GM20000 (cell line): ENCODE results near the gene CDKAL1.

ENCODE experiments used
- DNase-seq: peaks from one replicate; pipeline ENCODE4 v3.0.0; 2012; ENCODE audit warnings: low spot score
- TF ChIP-seq, protein P1 (sequence below): IDR thresholded peaks from 2 replicates; pipeline ENCODE4 v1.5.1; 2012; ENCODE audit warnings: mild to moderate bottlenecking, control low read depth; ENCODE audit errors: extremely low read depth, missing control alignments

Gene CDKAL1

DNA sequence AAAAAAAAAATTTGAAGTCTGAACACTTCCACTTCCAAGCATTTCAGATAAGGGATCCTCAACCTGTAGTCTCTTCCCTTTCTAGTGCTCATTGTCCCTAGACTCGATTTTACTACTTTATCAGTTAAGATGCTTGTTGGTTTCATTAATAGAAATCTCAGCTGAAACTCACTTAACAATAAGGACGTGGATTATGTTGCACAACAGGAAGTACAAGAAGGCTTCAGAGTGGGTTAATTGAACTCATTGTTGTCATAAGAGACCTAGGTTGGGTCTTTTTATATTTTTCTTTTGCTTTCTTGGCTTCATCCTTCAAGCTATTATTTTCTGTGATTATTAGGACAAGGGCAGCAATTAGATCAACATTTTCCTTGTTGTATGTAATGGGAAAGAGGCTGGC is 175.2 kb downstream of the CDKAL1 start:
- DNase-seq = no peak
- TF ChIP-seq, protein P1, sequence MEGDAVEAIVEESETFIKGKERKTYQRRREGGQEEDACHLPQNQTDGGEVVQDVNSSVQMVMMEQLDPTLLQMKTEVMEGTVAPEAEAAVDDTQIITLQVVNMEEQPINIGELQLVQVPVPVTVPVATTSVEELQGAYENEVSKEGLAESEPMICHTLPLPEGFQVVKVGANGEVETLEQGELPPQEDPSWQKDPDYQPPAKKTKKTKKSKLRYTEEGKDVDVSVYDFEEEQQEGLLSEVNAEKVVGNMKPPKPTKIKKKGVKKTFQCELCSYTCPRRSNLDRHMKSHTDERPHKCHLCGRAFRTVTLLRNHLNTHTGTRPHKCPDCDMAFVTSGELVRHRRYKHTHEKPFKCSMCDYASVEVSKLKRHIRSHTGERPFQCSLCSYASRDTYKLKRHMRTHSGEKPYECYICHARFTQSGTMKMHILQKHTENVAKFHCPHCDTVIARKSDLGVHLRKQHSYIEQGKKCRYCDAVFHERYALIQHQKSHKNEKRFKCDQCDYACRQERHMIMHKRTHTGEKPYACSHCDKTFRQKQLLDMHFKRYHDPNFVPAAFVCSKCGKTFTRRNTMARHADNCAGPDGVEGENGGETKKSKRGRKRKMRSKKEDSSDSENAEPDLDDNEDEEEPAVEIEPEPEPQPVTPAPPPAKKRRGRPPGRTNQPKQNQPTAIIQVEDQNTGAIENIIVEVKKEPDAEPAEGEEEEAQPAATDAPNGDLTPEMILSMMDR = no peak

DNA sequence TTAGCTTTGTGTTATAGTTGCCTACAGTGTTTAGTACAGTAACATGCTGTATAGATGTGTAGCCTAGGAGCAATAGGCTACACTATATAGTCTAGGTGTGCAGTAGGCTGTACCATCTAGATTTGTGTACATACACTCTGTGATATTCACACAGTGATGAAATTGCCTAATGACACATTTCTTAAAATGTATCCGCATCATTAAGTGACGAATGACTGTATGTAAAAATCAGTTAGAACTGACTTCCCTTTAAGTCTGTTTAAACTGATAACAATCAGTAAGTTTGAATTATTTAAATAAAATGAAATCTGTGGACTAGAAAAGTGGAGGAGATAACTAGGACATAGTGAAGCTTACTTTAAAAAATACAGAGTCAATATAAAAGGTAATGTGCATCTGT is 176.1 kb downstream of the CDKAL1 start:
- TF ChIP-seq, protein P1 = no peak
- no peak for DNase-seq

DNA sequence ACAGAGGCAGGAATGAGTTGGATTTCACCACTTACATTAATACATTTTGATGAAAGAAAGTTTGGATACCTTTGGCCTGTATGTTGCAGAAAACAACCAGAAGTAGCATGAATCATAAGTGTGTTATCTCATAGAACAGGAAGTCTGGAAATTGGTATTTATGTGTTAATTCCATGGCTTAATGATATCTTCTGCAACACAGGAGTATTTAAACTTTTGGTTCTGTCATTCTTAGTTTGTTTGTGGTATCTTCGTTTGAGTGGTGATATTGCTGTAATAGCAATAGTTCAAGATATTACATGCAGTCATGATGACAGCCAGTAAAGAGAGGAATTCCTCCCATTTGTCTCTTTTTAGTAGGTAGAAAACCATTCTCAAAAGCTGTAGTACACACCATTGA is 177.3 kb downstream of the CDKAL1 start:
- TF ChIP-seq, protein P1 = no peak
- no peak for DNase-seq

DNA sequence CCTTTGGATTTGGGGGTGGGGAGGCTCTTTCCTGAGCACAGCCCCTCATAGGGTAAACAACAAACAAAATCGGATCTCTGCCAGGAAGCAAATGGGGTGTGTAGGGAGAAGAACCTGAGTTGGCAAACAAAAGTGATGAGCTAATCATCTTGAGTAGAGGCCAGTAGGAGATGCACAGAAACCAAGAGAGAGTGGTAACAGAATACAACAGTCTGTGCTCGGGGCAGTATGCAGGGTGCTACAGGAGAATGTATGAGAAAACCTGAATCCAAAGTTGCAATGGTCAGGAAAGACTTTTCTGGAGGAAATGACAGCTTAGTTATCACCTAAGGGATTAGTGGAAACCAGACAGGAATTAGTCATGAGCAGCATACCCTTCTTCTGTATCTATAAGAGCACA is 177.8 kb downstream of the CDKAL1 start:
- DNase-seq = no peak
- TF ChIP-seq, protein P1 = no peak

DNA sequence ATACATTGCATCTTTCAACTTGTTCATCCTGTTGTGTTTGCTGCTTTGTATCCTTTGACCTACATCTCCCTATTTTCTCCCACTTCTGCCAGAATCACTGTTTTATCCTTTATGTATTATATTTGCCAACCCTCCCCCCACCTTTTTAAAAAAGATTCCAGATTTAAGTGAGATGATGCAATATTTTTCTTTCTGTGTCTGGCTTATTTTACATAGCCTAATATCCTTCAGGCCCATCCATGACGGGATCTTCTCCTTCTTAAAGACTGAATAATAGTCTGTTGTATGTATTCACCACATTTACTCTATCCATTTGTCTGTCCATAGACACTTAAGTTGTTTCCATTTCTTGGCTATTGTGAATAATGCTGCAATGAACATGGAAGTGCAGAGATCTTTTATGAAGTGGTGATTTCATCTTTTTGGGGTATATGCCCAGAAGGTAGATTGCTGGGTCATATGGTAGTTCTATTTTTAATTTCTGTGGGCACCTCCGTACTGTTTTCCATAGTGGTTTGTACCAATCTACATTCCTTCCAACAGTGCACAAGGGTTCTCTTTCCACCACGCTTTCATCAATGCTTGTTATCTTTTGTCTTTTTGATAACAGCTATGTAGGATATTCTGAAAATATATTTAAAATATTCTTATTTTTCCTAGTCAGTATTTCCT is 181.0 kb downstream of the CDKAL1 start:
- TF ChIP-seq, protein P1 = no peak
- DNase-seq = no peak

DNA sequence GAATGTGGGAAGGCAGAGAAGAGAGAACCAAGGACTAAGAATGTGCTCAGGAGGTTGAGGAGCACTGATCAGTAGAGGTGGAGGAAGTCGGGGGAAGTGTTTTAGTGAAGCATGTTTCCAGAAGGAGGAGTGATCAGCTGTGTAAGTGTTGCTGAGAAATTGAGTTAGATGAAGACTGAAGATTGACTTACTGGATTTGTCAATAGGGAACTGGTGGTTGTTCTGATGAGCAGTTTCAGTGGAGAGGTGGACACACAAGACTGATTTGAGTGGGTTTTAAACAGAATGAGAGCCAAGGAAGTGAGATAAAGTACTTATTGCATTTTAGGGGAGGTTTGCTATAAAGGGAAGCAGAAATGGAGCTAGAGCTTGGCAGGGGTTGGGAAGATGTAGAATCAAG is 182.6 kb downstream of the CDKAL1 start:
- TF ChIP-seq, protein P1 = no peak
- peak; percentile 34 for DNase-seq

DNA sequence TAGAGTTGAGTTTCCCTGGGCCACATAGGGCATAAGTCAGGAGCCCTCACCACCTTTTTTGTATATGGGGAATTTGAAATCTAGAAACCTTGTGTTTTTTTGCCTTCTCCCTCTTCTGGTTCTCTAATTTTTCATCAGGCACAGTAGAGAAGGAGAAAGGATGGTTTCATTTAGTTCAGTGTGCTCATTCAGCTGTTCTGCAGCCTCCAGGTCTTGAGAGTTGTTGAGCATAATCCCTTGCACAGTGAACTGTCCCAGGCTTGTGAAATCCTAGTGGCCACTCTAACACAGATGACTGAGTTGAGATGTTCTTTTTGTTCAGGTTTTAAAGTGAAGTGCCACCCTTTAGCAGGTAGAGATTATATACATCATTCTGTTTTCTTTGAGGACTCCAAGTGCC is 183.5 kb downstream of the CDKAL1 start:
- TF ChIP-seq, protein P1 = no peak
- DNase-seq = no peak
